GM10266 (cell line): ENCODE data around the gene DEFB129.
A peak's percentile ranks its signal among the peaks of the same experiment; 100 is the strongest.
"Not testable (repeated sequence)": the region's sequence is repeated elsewhere in the genome, so short reads cannot be mapped to it uniquely, and the experiment has no call there.

Experiments
- DNase-seq: peaks from one replicate; pipeline ENCODE4 v3.0.0; 2012; ENCODE audit errors: extremely low spot score
- TF ChIP-seq, protein P1 (sequence below): IDR thresholded peaks from 2 replicates; pipeline ENCODE4 v1.5.1; 2012; ENCODE audit warnings: mild to moderate bottlenecking, low read depth; ENCODE audit not compliant: control insufficient read depth, insufficient read depth; ENCODE audit errors: missing control alignments

DEFB129 gene

DNA sequence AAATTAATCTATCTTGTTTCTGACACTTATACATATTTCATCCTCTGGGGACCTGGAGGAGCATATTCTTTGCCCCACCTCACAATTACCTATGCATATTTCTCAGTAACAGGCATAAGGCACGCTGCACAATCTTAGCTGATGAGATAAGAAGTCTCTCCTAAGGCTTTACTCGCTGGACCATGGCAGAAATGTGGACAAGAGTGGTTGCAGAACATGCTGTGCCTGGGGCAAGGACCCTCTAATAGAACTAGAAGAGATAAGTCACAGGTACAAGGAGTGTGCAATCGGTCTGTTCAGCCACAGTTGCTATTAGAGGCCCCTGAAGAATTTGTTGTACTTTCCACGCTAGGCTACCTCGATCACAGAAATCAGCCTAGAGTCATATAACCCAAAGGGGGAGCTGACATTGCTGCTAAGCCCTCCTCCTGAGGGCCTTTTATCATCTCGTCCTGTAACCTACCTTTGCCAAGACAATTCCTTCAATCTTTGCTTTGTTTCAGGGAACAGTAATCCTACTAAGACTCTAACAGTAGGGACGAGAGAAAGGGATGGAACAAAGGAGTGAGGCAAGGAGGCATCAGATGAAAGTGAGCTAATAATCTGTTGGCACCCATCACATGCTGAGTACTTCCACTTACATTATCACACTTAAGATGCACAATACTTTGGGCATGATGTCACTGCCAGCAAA is 16.1 kb upstream of the DEFB129 start:
- TF ChIP-seq, protein P1, sequence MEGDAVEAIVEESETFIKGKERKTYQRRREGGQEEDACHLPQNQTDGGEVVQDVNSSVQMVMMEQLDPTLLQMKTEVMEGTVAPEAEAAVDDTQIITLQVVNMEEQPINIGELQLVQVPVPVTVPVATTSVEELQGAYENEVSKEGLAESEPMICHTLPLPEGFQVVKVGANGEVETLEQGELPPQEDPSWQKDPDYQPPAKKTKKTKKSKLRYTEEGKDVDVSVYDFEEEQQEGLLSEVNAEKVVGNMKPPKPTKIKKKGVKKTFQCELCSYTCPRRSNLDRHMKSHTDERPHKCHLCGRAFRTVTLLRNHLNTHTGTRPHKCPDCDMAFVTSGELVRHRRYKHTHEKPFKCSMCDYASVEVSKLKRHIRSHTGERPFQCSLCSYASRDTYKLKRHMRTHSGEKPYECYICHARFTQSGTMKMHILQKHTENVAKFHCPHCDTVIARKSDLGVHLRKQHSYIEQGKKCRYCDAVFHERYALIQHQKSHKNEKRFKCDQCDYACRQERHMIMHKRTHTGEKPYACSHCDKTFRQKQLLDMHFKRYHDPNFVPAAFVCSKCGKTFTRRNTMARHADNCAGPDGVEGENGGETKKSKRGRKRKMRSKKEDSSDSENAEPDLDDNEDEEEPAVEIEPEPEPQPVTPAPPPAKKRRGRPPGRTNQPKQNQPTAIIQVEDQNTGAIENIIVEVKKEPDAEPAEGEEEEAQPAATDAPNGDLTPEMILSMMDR, result no peak
- no peak for DNase-seq

DNA sequence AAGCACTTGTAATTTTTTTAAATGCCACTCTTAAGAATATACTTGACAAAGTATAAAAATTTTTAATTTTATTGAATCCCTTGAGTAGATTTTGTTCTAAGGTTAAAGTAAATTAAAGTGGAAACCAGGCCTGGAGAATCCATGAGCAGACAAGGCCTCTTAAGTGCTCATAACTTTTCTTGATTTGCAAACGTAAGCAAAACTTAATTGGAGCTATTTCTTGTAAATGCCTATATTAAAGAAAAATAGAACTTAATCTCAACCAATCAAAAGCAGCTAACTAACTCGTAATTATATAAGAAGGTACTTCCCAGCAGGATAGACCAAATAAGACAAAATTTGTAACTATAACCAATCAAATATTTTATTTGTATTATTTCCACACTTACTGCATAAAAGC is 12.7 kb upstream of the DEFB129 start:
- TF ChIP-seq, protein P1, result no peak
- DNase-seq, result no peak

DNA sequence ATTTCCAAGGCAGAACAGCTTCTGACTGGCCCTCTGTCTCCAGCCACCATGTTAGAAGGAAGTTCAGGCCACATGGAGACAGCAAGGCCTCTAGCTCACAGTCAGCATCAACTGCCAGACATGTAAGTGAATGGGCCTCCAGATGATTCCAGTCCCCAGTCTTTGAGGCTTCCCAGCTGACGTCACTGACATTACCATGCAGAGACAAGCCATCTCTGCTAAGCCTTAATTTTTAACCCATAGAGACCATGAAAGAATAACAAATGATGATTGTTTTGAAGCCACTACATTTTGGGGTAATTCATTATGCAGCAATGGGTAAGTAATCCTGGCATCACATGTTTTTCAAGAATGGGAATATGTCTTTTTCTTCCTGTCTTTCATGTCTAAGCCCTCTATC is 11.3 kb upstream of the DEFB129 start:
- TF ChIP-seq, protein P1, result no peak
- no peak for DNase-seq

DNA sequence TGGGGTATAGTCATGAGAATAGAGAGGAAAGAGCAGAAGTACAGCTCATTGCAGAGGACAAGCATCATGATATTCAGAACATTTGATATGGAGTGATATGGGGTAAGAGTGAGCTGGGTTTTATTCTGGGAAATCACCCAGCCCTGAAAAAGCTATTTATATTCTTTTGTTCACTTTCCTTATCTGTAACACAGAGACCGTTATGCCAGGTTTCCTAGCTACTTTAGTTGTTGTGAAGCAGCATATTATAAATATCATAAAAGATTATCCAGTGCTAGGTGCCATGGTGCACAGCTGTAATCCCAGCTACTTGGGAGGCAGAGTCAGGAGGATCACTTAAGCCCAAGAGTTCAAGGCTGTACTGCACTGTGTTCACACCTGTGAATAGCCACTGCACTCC is 9.8 kb upstream of the DEFB129 start:
- no peak for DNase-seq
- TF ChIP-seq, protein P1, result no peak

DNA sequence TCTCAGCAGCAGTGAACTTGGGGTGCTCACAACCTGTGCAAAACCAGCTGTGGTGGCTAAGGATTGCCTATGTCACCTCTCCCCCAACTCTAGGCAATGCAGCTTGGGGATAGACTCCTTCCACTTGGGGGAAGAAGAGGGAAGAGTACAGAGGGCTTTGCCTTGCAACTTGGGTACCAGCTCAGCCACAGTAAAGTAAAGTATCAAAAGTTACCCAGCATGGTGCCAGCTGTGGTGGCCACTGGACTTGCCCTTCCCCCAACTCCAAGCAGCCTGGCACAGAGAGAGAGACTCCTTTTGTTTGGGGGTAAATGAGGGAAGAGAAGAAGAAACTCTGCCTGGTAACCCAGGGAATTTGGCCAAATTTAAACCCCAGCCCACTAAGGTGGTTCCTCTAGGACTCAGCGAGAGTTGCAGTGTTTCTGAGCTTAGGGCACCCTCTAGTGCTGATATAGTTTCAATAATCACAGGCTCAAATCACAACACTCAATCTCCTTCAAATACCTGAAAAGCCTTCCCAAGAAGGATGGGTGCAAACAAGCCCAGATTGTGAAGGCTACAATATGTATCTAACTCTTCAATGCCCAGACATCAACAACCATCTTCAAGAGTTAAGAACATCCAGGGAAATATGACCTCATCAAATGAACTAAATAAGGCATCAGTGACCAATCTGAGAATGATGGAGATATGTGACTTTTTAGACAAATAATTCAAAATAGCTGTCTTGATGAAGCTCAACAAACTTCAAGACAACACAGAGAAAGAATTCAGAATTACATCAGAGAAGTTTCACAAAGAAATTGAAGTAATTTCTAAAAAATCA is 7.6 kb upstream of the DEFB129 start:
- TF ChIP-seq, protein P1, result peak; percentile 32
- no peak for DNase-seq

DNA sequence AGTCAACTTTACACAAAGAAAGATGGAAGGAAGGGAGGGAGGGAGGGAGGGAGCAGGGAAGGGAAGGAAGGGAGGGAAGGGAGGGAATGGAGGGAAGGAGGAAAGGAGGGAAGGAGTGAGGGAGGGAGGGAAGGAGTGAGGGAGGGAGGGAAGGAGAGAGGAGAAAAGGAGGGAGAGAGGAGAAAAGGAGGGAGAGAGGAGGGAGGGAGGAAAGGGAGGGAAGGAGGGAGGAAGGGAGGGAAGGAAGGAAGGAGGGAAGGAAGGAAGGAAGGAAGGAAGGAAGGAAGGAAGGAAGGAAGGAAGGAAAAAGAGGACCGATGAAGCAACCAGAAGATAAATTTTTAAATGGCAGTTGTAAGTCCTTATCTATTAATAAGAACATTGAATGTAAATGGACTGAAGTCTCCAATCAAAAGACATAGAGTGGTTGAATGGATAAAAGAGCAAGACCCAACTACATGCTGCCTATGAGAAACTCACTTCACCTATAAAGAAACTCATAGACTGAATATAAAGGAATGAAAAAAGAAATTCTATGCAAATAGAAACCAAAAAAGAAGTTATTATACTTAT is 5.7 kb upstream of the DEFB129 start:
- TF ChIP-seq, protein P1, result no peak
- no peak for DNase-seq

DNA sequence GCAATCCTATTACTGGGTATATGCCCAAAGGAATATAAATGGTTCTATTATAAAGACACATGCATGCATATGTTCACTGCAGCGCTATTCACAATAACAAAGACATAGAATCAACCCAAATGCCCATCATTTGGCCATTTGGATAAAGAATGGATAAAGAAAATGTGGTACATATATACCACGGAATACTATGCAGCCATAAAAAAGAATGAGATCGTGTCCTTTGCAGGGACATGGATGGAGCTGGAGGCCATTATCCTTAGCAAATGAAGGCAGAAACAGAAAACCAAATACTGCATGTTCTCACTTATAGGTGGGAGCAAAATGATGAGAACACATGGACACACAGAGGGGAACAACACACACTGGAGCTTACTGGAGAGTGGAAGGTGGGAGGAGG is 1.2 kb upstream of the DEFB129 start:
- DNase-seq, result not testable (repeated sequence)
